Amygdala (tissue), 56 donors: Measurements from ENCODE around the gene SLC16A11.

ENCODE experiments used
- DNase-seq, 56 donors: peaks; one replicate each; lab custom pipeline; 2025; lab: John Stamatoyannopoulos, UW

Gene SLC16A11

GRCh38 chr17:7029096-7029495 is 14.8 kb downstream of the SLC16A11 start:
- no peak for DNase-seq

- DNase-seq, result no peak
Observed at GRCh38 chr17:7027335-7027734, 16.6 kb downstream of the SLC16A11 start.

GRCh38 chr17:7026471-7027115 is 17.3 kb downstream of the SLC16A11 start:
- DNase-seq, result no peak

- DNase-seq, result no peak
Observed at GRCh38 chr17:7025245-7025644, 18.6 kb downstream of the SLC16A11 start.

GRCh38 chr17:7024402-7024785 is 19.5 kb downstream of the SLC16A11 start:
- DNase-seq, result no peak

GRCh38 chr17:7023576-7024401 is 20.1 kb downstream of the SLC16A11 start:
- DNase-seq, result peak in 47 of 56 donors; percentile 8 to 92 (median 57)

- no peak for DNase-seq
Observed at GRCh38 chr17:7022781-7023571, 20.9 kb downstream of the SLC16A11 start, which contains the start of gene BCL6B. TSS of gene BCL6B (plus strand) at chr17:7023050. CDS start at chr17:7023672, 622 bp downstream.

GRCh38 chr17:7021993-7022778 is 21.7 kb downstream of the SLC16A11 start:
- peak in 32 of 56 donors; percentile 11 to 80 (median 46) for DNase-seq

GRCh38 chr17:7020894-7021664 is 22.8 kb downstream of the SLC16A11 start:
- DNase-seq, result no peak

- DNase-seq, result peak in 22 of 56 donors; percentile 19 to 62 (median 39)
Observed at GRCh38 chr17:7019839-7020519, 23.9 kb downstream of the SLC16A11 start.

- DNase-seq, result no peak
Observed at GRCh38 chr17:7019367-7019766, 24.5 kb downstream of the SLC16A11 start.

GRCh38 chr17:7018331-7018964 is 25.4 kb downstream of the SLC16A11 start:
- DNase-seq, result peak in 13 of 56 donors; percentile 9 to 47 (median 26)

- DNase-seq, result no peak
Observed at GRCh38 chr17:7017827-7018200, 26.1 kb downstream of the SLC16A11 start.

- peak in 1 of 56 donors; percentile 22 for DNase-seq
Observed at GRCh38 chr17:7016886-7017826, 26.7 kb downstream of the SLC16A11 start.

GRCh38 chr17:7016418-7016817 is 27.5 kb downstream of the SLC16A11 start:
- no peak for DNase-seq

GRCh38 chr17:7014995-7015958 is 28.6 kb downstream of the SLC16A11 start:
- peak in 10 of 56 donors; percentile 48 to 94 (median 66) for DNase-seq
